ENCODE results near the gene TMPRSS3.
A peak's percentile ranks its signal among the peaks of the same experiment; 100 is the strongest.

Gene TMPRSS3

DNA sequence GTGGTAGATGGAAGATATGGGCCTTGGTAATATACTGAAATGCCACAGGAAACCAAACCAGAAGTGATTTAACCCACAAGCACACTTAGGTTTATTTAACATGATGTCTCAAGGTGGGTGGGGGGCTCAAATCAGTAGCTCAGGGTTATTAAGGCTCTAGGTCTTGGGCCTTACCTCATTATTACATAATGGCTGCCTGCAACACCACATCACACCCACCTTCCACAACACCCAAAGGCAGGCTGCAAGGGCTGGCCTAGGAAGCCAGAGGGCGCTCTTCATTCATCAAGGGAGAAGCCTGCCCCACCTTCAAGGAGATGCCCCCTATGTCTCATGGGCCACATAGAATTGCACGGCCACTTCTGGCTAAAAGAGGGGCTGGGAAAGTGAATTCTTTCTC, 35.5 kb downstream of the TMPRSS3 start:
- H3K27me3 ChIP-seq (ENCODE audit: control insufficient read depth, low read length): peaks cover 30% of the 10 kb centered on the region

DNA sequence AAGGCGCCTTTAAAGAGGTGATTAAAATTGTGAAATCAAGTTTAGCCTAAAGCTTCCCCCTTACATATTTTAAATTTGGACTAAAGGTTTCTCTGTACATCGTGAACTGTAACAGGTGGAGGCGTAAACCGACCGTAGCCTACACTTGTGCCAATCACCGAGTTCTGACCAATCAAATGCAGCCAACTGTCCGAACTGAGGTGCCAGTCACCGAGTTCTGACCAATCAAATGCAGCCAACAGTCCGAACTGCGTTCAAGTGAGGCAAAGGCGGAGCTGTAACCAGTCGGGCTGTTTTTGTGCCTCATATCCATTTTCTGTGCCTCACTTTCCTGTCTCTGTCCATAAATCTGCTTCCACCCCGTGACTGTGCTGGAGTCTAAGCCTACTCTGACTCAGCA, 36.9 kb downstream of the TMPRSS3 start:
- TF ChIP-seq EZH2phosphoT487 (IDR thresholded peaks at IDR 0.05; ENCODE audit: borderline replicate concordance, low read length): no peak
- H3K4me2 ChIP-seq (ENCODE audit: low read length): no peak overlapping the region
- no peaks in the 10 kb centered on the region for H4K20me1 ChIP-seq (ENCODE audit: control insufficient read depth, insufficient read depth, low read depth, low read length)
- peaks cover 22% of the 10 kb centered on the region for H3K27me3 ChIP-seq (ENCODE audit: control insufficient read depth, low read length)
- H3F3A ChIP-seq (ENCODE audit: control insufficient read depth, insufficient read depth): no peaks in the 10 kb centered on the region
- peaks cover 6% of the 10 kb centered on the region for H3K9me3 ChIP-seq (ENCODE audit: control insufficient read depth, insufficient read depth, low read length)
- H3K4me3 ChIP-seq (ENCODE audit: low read length): no peak overlapping the region
- H3K4me1 ChIP-seq (ENCODE audit: control insufficient read depth, low read length): peaks cover 16% of the 10 kb centered on the region
- H3K36me3 ChIP-seq (ENCODE audit: control insufficient read depth, low read length): no peaks in the 10 kb centered on the region
- no peak overlapping the region for H3K27ac ChIP-seq (ENCODE audit: low read depth, low read length)
- no peaks in the 10 kb centered on the region for H3K9me2 ChIP-seq (replicated peaks; ENCODE audit: control insufficient read depth, low read length)
- no peaks in the 10 kb centered on the region for H3K79me2 ChIP-seq (ENCODE audit: control insufficient read depth, low read length)

More for the DNA sequence above, 35.5 kb downstream of the TMPRSS3 start:
- H3K79me2 ChIP-seq (ENCODE audit: control insufficient read depth, low read length): no peaks in the 10 kb centered on the region
- no peak overlapping the region for H3K27ac ChIP-seq (ENCODE audit: low read depth, low read length)
- H3K4me2 ChIP-seq (ENCODE audit: low read length): no peak overlapping the region
- peaks cover 16% of the 10 kb centered on the region for H3K4me1 ChIP-seq (ENCODE audit: control insufficient read depth, low read length)
- TF ChIP-seq EZH2phosphoT487 (IDR thresholded peaks at IDR 0.05; ENCODE audit: borderline replicate concordance, low read length) (no peak), CTCF (IDR thresholded peaks at IDR 0.05; ENCODE audit: low read depth, low read length, poor library complexity, severe bottlenecking) (peak; percentile 67)
- no peaks in the 10 kb centered on the region for H3F3A ChIP-seq (ENCODE audit: control insufficient read depth, insufficient read depth)
- H3K9me3 ChIP-seq (ENCODE audit: control insufficient read depth, insufficient read depth, low read length): peaks cover 6% of the 10 kb centered on the region
- H3K9me2 ChIP-seq (replicated peaks; ENCODE audit: control insufficient read depth, low read length): no peaks in the 10 kb centered on the region
- H4K20me1 ChIP-seq (ENCODE audit: control insufficient read depth, insufficient read depth, low read depth, low read length): no peaks in the 10 kb centered on the region
- no peaks in the 10 kb centered on the region for H3K36me3 ChIP-seq (ENCODE audit: control insufficient read depth, low read length)
- no peak overlapping the region for H3K4me3 ChIP-seq (ENCODE audit: low read length)

GRCh38 chr21:42358261-42358660, 37.6 kb downstream of the TMPRSS3 start:
- H3K9me3 ChIP-seq (ENCODE audit: control insufficient read depth, insufficient read depth, low read length): peaks cover 6% of the 10 kb centered on the region
- no peaks in the 10 kb centered on the region for H3K9me2 ChIP-seq (replicated peaks; ENCODE audit: control insufficient read depth, low read length)
- peaks cover 14% of the 10 kb centered on the region for H3K4me1 ChIP-seq (ENCODE audit: control insufficient read depth, low read length)
- no peaks in the 10 kb centered on the region for H3K79me2 ChIP-seq (ENCODE audit: control insufficient read depth, low read length)
- H3K4me2 ChIP-seq (ENCODE audit: low read length): no peak overlapping the region
- no peak overlapping the region for H3K4me3 ChIP-seq (ENCODE audit: low read length)
- no peaks in the 10 kb centered on the region for H3F3A ChIP-seq (ENCODE audit: control insufficient read depth, insufficient read depth)
- peaks cover 20% of the 10 kb centered on the region for H3K27me3 ChIP-seq (ENCODE audit: control insufficient read depth, low read length)
- H3K27ac ChIP-seq (ENCODE audit: low read depth, low read length): no peak overlapping the region
- TF ChIP-seq EZH2phosphoT487 (IDR thresholded peaks at IDR 0.05; ENCODE audit: borderline replicate concordance, low read length): no peak
- TF ChIP-seq CTCF (IDR thresholded peaks at IDR 0.05; ENCODE audit: low read depth, low read length, poor library complexity, severe bottlenecking): no peak
- H4K20me1 ChIP-seq (ENCODE audit: control insufficient read depth, insufficient read depth, low read depth, low read length): no peaks in the 10 kb centered on the region
- H3K36me3 ChIP-seq (ENCODE audit: control insufficient read depth, low read length): no peaks in the 10 kb centered on the region

- H4K20me1 ChIP-seq (ENCODE audit: control insufficient read depth, insufficient read depth, low read depth, low read length): no peaks in the 10 kb centered on the region
- H3K79me2 ChIP-seq (ENCODE audit: control insufficient read depth, low read length): no peaks in the 10 kb centered on the region
- H3K4me3 ChIP-seq (ENCODE audit: low read length): no peak overlapping the region
- peaks cover 6% of the 10 kb centered on the region for H3K9me3 ChIP-seq (ENCODE audit: control insufficient read depth, insufficient read depth, low read length)
- TF ChIP-seq CTCF (IDR thresholded peaks at IDR 0.05; ENCODE audit: low read depth, low read length, poor library complexity, severe bottlenecking) (no peak), EZH2phosphoT487 (IDR thresholded peaks at IDR 0.05; ENCODE audit: borderline replicate concordance, low read length) (no peak)
- H3F3A ChIP-seq (ENCODE audit: control insufficient read depth, insufficient read depth): no peaks in the 10 kb centered on the region
- no peaks in the 10 kb centered on the region for H3K36me3 ChIP-seq (ENCODE audit: control insufficient read depth, low read length)
- no peak overlapping the region for H3K4me2 ChIP-seq (ENCODE audit: low read length)
- no peak overlapping the region for H3K27ac ChIP-seq (ENCODE audit: low read depth, low read length)
- no peaks in the 10 kb centered on the region for H3K9me2 ChIP-seq (replicated peaks; ENCODE audit: control insufficient read depth, low read length)
- H3K27me3 ChIP-seq (ENCODE audit: control insufficient read depth, low read length): peaks cover 14% of the 10 kb centered on the region
- peaks cover 5% of the 10 kb centered on the region for H3K4me1 ChIP-seq (ENCODE audit: control insufficient read depth, low read length)
These were observed 38.5 kb downstream of the TMPRSS3 start for GRCh38 chr21:42357307-42357706.
